Iris pigment epithelial cell (primary cell): ENCODE results near the gene SAA4.
"Not testable (repeated sequence)": the region's sequence is repeated elsewhere in the genome, so short reads cannot be mapped to it uniquely, and the experiment has no call there.

Experiments
- DNase-seq: peaks from one replicate; pipeline ENCODE4 v3.0.0-alpha.2; 2011; ENCODE audit warnings: low read depth

SAA4 gene

DNA sequence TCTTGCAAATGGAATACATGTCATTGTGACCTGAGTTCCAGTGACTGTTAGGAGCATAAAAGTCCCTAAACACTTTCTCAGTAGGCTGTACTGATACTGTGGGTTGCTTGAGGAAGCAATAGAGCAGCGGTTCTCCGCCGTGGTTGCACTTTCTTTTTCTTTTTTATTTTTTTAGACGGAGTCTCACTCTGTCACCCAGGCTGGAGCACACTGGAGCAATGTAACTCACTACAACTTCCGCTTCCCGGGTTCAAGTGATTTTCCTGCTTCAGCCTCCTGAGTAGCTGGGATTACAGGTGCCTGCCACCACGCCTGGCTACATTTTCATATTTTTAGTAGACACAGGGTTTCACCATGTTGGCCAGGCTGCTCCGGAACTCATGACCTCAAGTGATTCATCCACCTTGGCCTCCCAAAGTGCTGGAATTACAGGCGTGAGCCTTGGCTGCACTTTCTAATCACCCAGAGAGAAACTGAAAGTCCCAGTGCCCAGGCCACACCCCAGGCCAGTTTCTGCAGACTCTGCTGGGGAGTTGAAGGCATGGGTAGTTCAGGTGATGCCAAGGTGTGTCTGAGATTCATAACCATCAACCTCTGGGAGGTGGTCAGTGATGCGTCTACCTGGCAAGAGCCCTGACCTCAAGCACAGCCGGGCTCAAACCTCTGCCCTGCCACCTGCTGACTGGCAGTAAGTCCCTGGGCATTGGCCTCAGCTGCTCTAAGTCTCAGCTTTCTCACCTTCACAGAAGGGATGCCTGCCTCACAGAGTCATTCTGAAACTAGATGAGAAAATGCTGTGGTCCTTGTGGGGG lies 10.0 kb upstream of the SAA4 start:
- not testable (repeated sequence) for DNase-seq

DNA sequence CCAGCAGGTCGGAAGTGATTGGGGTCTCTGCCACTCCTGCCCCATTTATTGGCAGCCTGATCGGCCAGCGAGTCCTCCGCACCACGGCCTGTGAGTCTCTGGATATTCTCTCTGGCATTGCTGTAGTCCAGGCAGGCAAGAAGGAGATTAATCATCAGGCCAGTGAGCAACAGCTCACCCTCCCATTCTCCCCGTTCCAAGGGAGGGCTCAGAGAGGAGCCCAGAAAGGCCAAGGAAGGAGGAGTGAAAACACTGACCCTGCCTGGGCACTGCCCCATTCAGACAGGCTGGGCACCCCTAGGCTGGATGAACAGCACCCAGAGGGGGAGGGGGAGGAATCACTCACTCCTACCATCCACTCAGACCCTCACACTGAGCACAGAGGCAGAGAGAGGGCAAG lies 8.8 kb upstream of the SAA4 start:
- DNase-seq, result no peak

DNA sequence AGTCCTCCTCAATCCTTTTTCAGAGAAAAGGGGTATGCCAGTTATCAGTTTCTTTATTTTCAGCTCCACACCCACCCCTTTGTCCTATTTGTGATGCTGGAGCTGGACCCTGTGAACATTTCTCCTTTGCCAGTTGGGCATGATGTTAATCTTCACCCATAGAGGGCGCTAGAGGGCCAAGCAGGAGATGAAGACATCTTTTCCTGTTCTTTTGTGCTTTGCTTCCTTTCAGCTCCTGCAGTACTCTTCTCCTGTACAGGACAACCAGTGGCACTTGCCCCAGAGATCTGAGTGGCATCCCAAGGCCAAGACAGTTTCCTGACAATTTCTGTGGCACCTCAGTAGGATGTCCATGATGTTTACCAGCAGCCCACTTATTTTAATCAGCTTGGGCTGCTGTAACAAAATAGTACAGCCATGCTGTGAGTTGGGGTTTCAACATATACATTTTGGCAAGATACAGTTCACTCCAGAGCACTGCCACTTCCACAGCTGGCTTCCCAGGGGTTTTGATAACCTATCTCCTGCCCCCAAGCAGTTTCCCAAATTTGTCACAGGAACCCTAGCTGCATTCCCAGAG lies 7.3 kb upstream of the SAA4 start:
- peak; percentile 70 for DNase-seq

DNA sequence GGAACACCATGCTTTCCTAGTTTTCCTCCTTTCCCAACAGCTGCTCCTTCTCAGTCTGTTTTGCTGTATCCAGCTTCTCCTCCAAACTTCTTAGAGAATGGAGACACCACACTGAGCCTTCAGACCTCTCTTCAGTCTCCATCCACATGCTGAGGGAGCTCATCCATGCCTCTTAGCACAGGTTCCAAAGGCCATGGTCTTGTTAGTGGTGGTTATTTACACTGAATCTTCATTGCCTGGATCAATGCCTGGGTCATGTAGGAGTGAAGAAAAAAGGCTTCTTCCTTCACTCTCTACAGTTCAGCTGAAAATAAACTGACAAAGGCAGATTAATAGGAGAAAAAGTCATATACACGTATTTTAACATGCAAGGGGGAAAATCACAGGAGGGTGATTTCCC lies 3.1 kb upstream of the SAA4 start:
- no peak for DNase-seq

DNA sequence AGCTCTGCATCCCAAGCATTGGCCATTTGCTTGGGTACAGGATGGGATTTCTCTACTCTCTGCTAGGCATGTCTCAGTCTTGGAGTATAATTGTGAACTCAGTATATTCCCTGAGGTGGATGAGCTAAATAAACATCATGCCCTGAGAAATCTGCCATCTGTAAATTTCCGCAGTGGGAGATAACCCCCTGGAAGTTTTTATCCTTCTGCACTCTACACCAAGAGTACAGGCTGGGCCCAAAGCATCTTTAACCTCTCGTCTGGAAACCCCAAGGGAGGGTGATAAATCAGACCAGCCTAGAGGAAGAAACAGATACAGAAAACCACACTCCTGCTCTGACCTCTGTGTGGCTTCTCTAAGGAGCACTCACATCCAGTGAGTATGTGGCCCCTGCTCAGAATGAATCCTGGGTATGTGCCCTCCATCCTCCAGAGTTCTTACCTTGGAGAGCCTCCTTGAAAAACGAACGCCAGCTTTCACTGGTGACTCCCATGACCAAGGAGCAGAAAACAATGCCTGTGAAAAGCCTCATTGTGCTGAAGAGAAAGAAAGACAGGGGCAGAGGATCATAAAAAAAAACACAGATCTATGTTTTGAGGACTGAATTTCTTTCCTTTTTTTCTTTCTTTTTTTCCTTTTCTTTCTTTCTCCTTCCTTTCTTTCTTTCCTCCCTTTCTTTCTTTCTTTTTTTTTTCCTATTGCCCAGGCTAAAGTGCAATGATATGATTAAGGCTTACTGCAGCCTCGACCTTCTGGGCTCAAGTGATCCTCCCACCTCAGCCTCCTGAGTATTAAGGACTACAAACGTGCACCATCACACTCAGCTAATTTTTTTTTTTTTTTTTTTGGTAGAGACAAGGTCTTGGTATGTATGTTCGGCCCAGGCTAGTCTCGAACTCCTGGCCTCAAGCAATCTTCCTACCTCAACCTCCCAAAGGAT lies 938 bp downstream of the SAA4 start:
- no peak for DNase-seq

DNA sequence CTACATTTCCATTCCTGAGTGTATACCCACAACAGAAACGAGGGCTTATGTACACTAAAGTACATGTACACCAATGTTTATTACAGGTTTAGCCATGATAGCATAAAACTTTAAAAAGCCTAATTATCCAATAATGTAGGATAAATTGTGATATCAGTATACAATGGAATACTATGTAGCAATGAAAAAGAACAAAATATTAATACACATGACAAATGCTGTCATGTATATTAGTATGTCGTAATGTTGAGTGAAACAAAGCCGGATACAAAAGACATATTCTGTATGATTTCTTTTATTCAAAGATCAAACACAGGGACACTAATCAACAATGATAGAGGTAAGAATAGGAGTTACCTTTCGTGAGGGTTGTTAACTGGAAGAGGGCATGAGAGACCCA lies 2.7 kb downstream of the SAA4 start:
- no peak for DNase-seq

DNA sequence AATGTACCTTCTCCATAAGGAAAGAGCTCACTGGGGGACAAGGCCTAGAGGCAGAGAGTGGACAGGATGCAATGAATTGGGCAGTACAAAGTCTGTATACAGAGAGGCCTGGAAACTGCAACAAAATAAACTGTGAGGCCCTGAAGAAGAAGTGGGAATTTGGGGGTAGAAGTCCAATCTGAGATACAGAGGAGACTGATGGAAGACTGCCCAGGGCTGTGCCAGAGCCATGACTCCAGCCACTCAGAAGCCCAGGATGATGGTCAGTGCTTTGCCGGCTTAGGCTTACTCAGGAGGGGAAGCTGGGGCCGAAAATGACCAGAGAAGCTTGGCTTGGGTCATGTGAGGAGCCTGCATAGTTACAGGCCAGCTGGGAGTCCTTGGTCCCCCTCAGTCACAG lies 5.7 kb downstream of the SAA4 start:
- no peak for DNase-seq

DNA sequence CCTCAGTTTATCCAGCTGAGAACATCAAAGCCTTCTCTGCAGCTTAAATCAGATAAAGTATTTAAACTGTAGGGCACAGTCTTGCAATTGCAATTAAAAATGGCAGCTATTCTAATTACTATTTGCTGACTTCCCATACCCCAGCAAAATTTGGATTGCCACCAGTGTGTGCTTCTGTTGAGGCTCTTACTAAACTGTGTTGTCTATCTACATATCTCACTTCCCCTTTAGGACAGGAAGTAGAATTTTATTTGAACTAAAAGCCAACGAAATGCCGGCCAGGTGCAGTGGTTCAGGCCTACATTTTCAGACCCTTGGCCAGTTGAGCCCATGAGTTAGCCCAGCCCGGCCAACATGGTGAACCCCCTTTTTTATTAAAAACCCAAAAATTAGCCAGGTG lies 7.1 kb downstream of the SAA4 start:
- DNase-seq, result no peak

DNA sequence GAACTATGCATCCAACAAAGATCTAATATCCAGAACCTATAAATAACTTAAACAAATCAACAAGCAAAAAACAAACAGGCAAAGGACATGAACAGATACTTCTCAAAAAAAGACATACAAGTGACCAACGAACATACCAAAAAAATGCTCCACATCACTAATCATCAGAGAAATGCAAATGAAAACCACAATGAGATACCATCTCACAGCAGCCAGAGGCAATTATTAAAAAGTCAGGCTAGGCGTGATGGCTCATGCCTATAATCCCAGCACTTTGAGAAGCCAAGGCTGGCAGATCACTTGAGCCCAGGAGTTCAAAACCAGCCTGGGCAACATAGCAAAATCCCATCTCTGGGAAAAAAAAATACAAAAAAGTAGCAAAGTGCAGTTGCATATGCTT lies 10.7 kb downstream of the SAA4 start:
- no peak for DNase-seq

DNA sequence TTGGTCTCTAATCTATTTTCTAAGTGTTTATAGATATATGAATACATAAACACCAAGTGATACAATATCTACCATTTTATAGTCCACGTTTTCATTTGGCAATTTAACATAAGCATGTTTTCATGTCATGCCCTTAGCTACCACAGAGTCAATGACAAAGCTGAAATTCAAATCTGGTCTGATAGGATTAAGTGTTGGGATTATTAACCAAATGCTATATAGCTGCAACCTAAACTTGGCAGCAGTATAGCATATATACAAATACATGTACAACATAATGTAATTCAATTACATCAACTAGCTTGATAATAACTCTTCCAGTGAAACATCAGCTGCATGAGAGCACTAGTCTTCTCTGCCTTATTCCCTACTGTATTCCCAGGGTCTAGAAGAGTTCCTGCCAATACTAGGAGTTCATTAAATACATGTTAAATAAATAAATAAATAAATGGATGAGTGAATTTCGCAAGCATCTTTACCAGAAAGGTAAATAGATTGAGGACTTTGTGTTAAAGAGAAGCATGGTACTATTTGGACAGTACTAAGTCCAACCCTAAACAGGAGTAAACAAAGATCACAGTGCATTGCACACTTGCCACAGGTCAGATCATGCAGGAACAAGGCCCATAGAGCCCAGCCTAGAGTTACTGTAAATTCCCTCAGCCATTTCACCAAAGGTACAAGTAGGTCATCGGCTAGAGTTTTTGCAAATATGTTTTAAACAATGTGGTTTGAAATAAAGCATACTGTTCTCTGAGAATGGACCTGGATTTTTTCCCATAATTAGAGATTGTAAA lies 12.8 kb downstream of the SAA4 start:
- no peak for DNase-seq

DNA sequence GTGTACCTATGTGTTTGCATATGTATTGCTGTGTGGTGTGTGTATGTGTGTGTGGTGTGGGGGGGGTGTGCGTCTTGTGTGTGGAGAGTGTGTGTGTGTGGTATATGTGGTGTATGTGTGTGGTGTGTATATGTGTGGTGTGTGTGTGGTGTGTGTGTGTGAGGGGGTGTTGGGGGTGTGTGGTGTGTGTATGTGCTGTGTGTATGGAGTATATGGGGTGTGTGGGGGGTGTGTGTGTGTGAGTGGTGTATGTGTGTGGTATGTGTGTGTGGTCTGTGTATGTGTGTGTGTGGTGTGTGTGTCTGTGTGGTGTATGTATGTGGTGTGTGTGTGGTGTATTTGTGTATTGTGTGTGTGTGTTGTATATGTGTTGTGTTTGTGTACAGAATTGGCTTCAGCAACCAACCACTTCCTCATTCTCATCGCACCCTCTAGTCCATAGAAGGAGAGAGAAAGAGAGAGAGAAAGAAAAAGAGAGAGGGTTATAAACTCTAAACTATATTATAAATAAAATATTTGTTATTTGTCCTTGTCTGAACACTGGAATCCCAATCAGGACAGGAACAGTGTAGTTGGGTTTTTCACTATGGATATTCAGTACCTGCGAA lies 13.7 kb downstream of the SAA4 start:
- no peak for DNase-seq

DNA sequence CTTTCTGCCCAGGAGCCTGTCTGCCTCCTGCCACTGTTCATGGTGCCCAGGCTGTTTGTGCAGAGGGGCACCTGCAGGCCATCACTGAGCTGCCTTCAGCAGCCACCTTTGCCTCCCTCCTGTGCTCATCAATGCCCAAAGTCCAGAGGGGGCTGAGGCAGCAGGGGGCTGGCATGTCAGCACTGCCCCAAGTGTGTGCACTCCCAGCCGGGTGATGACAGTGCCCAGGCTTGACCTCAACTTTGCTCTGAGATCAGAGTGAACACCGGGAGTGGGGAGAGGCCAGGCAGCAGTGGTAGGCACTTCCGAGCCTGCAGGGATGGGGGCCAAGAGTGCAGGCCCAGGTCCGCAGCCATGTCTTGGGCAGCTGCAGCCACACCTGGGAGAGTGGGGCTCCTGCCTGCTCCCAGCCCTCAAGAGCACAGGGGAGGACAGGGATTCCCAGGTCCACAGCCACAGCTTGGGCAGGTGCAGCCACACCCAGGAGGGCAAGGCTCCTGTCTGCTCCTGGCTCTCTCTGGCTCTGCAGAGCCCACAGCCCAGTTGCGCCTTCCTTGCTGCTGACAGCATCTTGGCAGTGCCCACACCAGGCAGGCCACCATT lies 15.2 kb downstream of the SAA4 start:
- DNase-seq, result no peak

DNA sequence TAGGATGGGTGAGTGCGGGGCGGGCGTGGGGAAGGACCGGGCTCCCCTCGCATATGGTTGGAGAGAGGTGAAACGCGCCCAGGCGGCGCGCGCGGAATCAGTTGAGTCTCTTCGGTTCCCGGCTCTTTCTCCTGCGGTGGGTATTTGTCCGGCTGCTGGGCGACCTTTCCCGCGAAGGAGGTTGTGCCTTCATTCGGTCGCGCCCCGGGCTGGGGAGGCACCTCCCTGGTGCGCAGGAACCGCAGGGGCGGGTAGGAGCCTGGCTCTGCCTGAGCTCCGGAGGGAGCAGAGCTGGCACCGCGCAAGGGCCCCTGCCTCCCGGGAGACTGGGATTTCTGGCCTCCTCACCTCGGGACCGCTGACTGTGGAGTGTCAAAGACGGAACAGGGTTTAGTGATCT lies 27.5 kb downstream of the SAA4 start:
- DNase-seq, result no peak

DNA sequence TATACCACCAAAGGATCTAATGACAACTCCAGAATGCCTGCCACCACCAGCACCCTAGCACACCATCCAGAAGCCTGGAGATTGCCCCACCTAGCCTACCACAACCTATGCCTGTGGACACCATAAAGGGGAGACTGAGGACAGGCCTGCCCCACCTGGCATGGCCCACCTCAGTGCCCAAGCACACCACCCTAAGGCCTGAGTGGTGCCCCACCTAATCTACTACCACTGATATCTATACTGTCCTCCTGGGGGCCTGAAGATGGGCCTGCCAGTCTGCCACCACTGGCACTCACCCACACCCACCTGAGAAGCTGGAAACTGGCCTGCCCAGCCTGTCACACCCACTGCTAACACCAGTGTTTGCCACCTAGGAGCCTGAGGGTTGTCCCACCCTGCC lies 31.8 kb downstream of the SAA4 start:
- DNase-seq, result no peak

DNA sequence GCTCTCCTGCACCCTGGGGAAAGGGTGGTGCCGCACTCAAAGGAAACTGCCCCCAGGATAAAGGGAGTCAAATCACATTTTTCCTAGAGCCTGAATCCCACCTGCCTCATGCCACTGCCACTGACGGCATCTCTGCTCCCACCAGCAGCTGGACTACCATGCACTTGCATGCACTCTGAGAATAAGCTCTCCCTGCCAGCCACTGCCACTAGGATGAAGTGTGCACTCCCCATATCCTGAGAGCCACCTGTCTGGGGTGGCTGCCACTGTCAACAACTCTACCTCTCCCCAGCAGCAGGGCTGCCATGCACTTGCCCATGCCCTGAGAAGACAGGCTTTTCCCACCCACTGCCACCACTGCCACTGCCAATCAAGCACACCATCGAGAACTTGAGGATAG lies 32.4 kb downstream of the SAA4 start:
- DNase-seq, result no peak

DNA sequence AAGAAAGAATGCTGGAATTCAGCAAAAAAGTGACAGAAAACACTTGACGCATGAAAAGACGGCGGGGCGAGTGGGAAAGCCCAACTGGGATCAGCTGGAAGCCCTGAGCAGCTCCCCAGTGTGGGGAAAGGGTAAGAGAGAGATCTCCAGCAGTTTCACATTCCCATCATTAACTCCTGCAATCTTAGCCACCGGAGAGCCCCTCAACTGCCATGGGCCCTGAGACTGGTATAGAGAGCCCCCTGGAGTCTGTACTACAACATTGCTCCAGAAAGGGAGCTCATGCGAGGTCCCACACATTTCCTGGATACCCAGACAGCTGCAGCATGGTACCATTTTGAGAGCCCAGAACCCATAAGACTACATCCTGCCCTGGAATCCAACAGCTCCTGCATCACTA lies 32.9 kb downstream of the SAA4 start:
- peak; percentile 23 for DNase-seq

DNA sequence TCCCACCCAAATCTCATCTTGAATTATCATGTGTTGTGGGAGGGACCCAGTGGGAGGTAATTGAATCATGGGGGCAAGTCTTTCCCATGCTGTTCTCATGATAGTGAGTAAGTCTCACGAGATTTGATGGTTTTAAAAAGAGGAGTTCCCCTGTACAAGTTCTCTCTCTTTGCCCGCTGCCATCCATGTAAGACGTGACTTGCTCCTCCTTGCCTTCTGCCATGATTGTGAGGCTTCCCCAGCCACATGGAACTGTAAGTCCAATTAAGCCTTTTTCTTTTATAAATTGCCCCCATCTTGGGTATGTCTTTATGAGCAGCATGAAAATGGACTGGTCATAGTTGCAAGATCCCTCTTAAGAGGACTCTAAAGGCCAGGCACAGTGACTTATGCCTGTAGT lies 38.9 kb downstream of the SAA4 start:
- DNase-seq, result not testable (repeated sequence)

DNA sequence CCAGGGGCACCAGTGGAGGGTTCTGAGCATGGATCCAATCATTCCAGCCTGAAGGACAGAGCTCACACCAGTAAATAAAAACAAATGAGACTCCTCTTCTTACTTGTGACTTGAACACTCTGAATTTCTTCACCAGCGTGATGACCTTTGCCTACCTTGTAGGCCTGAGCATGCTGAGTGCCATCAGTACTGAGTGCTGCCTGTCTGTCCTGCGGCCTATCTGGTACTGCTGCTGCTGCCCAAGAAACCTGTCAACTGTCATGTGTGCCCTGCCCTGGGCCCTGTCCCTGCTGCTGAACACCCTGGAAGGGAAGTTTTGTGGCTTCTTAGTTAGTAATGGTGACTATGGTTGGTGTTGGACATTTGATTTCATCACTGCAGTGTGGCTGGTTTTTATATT lies 40.1 kb downstream of the SAA4 start:
- no peak for DNase-seq

DNA sequence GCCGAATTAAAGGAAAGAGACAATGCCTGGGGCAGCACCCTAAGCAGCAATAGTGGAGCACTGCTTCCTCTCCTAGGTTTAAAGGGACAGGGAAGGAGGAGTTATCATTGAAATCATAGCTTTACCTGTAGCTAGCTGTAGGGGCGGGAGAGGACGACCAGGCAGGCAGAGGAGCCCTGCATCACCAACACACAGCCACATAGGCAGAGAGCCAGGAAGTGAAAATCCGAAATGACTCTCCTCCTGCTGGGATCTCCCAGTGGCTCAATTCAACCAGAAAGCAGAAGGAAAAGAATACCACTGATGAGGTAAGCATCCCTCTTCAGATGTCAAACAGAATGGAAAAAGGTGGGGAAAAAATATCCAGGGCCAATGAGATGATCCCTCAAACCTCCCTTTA lies 43.6 kb downstream of the SAA4 start:
- no peak for DNase-seq

DNA sequence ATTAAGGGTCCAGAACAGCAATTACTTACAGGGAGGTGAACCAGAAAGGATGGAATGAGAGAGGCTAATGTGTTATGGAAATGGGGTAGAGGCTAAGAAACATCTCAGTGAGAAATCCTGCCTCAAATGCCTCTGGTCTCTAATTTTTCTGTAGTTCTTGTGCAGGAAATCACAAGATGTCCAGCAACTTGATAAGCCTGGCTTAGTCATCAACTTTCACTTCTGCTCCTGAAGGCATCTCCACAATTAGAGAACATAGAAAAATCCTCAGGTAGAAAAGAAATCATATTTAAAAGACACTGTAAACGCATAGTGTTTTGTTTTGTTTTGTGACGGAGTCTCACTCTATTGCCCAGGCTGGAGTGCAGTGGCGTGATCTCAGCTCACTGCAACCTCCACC lies 45.2 kb downstream of the SAA4 start:
- DNase-seq, result peak; percentile 21
